Ascending aorta (tissue), 2 donors: ENCODE measurements around the gene UGT3A1. TPM values are rescaled to one million over a fixed set of nuclear protein-coding genes. Genes with fewer than 3 reads are reported as not detected.

Experiments
- DNase-seq, 2 donors: peaks; one replicate each; pipeline ENCODE4 v3.0.0-alpha.2; 2019; ENCODE audit warnings: low spot score in 2 of 2
- H3K27ac ChIP-seq, 2 donors: fragments of 200-600 bp; sonication (generic); one replicate each; pipeline ENCODE4 v1.5.1; 2016 to 2017; ENCODE audit warnings: mild to moderate bottlenecking in 1 of 2
- H3K27me3 ChIP-seq: fragments of 200-600 bp; sonication (generic); one replicate; pipeline ENCODE4 v1.5.1; 2017
- H3K36me3 ChIP-seq, 2 donors: fragments of 200-600 bp; sonication (generic); one replicate each; pipeline ENCODE4 v1.5.1; 2016
- H3K4me1 ChIP-seq, 2 donors: fragments of 200-600 bp; sonication (generic); one replicate each; pipeline ENCODE4 v1.5.1; 2016 to 2017; ENCODE audit warnings: mild to moderate bottlenecking in 1 of 2
- H3K4me3 ChIP-seq, 2 donors: fragments of 200-600 bp; sonication (generic); one replicate each; pipeline ENCODE4 v1.5.1; 2016 to 2017; ENCODE audit warnings: mild to moderate bottlenecking in 1 of 2
- H3K9me3 ChIP-seq, 2 donors: fragments of 200-600 bp; sonication (generic); one replicate each; pipeline ENCODE4 v1.5.1; 2016
- intact Hi-C: fragments of 100-400 bp; cut with DNase I; formaldehyde crosslinking; loops from one replicate; pipeline ENCODE4 v1.15.1; 2023
- total RNA-seq: library from RNA; depleted of rRNA; stranded (reverse); fragments of >200 nt; gene quantifications from one replicate; pipeline ENCODE4 v1.1.0, GENCODE V29; 2016
- TF ChIP-seq, protein P1 (sequence below), 3 experiments: fragments of 200-600 bp in 2 of 3; fragments of 450-650 bp in 1 of 3; sonication (generic) in 2 of 3; IDR thresholded peaks; one replicate each; pipeline ENCODE4 v1.5.1; 2016 to 2019; ENCODE audit warnings: antibody characterized with exemption in 3 of 3, mild to moderate bottlenecking in 1 of 3, moderate library complexity in 1 of 3

The UGT3A1 gene
- total RNA-seq, 1 donor from 2014 or later, result not detected

DNA sequence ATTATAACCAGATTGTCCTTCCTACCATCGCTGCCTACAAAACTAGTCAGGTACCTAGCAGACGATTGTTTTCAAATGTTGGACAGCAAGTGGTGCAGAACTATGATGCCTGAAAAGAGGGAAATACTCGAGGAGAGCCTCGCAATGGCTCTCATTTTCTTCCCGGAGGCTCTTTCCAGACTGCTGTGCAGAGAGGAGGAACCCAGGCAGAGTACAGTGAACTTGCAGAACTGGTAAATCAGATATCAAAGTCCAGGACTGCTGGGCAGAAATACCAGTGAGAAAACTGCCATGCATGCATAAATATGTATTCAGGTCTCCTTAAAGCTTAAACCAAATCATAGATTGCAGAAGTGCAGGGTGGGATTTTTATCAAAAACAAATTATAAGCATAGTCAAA, 26.4 kb upstream of the UGT3A1 start:
- TF ChIP-seq, protein P1, sequence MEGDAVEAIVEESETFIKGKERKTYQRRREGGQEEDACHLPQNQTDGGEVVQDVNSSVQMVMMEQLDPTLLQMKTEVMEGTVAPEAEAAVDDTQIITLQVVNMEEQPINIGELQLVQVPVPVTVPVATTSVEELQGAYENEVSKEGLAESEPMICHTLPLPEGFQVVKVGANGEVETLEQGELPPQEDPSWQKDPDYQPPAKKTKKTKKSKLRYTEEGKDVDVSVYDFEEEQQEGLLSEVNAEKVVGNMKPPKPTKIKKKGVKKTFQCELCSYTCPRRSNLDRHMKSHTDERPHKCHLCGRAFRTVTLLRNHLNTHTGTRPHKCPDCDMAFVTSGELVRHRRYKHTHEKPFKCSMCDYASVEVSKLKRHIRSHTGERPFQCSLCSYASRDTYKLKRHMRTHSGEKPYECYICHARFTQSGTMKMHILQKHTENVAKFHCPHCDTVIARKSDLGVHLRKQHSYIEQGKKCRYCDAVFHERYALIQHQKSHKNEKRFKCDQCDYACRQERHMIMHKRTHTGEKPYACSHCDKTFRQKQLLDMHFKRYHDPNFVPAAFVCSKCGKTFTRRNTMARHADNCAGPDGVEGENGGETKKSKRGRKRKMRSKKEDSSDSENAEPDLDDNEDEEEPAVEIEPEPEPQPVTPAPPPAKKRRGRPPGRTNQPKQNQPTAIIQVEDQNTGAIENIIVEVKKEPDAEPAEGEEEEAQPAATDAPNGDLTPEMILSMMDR (IDR thresholded peaks at IDR 0.05), result no peak
- no peaks in the 10 kb centered on the region for H3K27me3 ChIP-seq
- H3K36me3 ChIP-seq, result no peaks in the 10 kb centered on the region
- no peaks in the 10 kb centered on the region for H3K9me3 ChIP-seq
- H3K4me1 ChIP-seq, result no peaks in the 10 kb centered on the region
- no peak overlapping the region for H3K4me3 ChIP-seq
- intact Hi-C loops, result no loop called here
- no peak overlapping the region for H3K27ac ChIP-seq
- DNase-seq, result no peak

DNA sequence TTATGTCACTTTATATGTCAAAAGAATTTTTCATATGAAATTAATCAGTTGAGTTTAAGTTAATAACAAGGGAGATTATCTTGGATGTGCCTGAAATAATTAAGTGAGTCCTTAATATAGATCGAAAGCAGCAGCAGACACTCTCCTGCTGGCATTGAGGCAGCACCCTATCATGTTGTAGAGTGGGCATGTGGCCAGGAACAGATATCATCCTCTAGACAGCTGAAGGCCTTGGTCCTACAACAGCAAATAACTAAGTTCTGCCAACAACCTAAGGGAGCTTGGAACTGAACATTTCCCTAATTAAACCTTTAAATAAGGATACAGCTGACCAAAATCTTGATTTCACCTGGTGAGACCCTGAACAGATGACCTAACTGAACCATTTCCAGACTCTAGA, 25.8 kb upstream of the UGT3A1 start:
- intact Hi-C loops, result no loop called here
- H3K9me3 ChIP-seq, result no peaks in the 10 kb centered on the region
- H3K27ac ChIP-seq, result no peak overlapping the region
- no peak overlapping the region for H3K4me3 ChIP-seq
- H3K27me3 ChIP-seq, result no peaks in the 10 kb centered on the region
- TF ChIP-seq, protein P1 (IDR thresholded peaks at IDR 0.05), result no peak
- no peaks in the 10 kb centered on the region for H3K4me1 ChIP-seq
- no peaks in the 10 kb centered on the region for H3K36me3 ChIP-seq
- no peak for DNase-seq

DNA sequence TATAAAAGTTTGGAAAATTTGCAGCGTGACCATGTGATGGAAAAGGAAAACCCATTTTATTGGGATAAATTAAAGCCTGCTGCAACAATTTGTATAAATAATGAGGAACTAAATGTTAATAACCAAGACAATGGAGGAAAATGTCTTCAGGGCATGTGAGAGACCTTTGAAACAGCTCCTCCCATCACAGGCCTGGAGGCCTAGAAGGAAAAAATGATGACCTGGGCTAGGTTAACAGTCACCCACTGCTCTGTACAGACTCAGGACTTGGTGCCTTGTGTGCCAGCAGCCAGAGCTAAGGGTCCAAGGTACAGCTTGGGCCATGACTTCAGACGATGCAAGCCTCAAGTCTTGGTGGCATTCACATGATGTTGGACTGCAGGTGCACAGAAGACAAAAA, 22.0 kb upstream of the UGT3A1 start:
- intact Hi-C loops, result no loop called here
- Histone ChIP-seq H3K27me3 (no peaks in the 10 kb centered on the region), H3K9me3 (no peaks in the 10 kb centered on the region), H3K4me3 (no peak overlapping the region), H3K4me1 (no peaks in the 10 kb centered on the region), H3K36me3 (no peaks in the 10 kb centered on the region), H3K27ac (no peak overlapping the region)
- no peak for DNase-seq
- TF ChIP-seq, protein P1 (IDR thresholded peaks at IDR 0.05), result no peak

DNA sequence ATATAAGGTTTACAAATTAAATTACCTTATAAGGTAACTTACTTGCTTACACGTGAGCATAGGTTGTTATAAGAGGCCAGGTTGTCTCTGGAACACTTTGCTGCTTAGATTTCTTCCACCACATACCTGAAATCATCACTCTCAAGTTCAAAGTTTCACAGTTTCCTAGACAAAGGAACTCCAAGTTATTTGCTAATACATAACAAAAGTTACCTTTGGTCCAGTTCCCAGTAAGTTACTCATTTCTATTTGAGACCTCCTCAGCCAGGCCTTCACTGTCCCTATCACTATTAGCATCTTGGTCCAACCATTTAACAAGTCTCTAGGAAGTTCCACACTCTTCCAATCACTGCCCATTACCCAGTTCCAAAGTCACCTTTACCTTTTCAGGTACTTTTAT, 18.5 kb upstream of the UGT3A1 start:
- TF ChIP-seq, protein P1 (IDR thresholded peaks at IDR 0.05), result no peak
- intact Hi-C loops, result no loop called here
- no peak overlapping the region for H3K4me3 ChIP-seq
- no peak overlapping the region for H3K27ac ChIP-seq
- H3K4me1 ChIP-seq, result no peaks in the 10 kb centered on the region
- H3K9me3 ChIP-seq, result no peaks in the 10 kb centered on the region
- no peaks in the 10 kb centered on the region for H3K27me3 ChIP-seq
- no peaks in the 10 kb centered on the region for H3K36me3 ChIP-seq
- no peak for DNase-seq

DNA sequence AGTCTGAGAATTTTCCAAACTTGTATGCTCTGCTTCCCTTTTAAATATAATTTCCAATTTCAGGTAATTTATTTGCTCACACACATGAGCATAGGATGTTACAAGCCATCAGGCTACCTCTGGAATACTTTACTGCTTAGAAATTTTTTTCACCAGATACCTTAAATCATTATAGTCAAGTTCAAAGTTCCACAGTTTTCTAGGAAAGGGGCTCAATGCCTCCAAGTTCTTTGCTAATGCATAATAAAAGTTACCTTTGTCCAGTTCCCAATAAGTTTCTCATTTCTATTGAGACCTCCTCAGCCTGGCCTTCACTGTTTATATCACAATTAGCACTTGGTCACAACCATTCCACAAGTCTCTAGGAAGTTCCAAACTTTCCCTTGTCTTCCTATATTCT, 16.2 kb upstream of the UGT3A1 start:
- Histone ChIP-seq H3K36me3 (no peaks in the 10 kb centered on the region), H3K4me3 (no peak overlapping the region), H3K4me1 (no peaks in the 10 kb centered on the region), H3K27me3 (no peaks in the 10 kb centered on the region), H3K9me3 (no peaks in the 10 kb centered on the region), H3K27ac (no peak overlapping the region)
- DNase-seq, result no peak
- TF ChIP-seq, protein P1 (IDR thresholded peaks at IDR 0.05), result no peak
- intact Hi-C loops, result no loop called here

DNA sequence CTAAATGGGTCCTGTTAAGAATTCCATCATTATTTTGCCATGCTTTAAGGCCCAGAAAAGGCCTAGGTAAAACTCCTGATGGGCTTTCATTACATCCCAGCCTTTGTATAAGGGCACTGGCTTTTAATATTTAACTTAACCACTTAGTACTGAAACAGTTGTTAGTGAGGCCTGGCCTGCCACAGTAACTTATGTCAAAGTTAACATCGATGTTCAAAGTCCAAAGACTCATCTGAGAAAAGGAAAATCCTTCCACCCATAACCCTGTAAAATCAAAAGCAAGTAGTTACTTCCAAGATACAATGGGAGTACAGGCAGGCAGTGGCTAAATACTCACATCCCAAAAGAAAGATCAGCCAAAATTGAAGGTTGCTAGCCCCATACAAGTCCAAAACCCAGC, 15.0 kb upstream of the UGT3A1 start:
- TF ChIP-seq, protein P1 (IDR thresholded peaks at IDR 0.05), result no peak
- H3K27ac ChIP-seq, result no peak overlapping the region
- H3K36me3 ChIP-seq, result no peaks in the 10 kb centered on the region
- H3K4me3 ChIP-seq, result no peak overlapping the region
- H3K27me3 ChIP-seq, result no peaks in the 10 kb centered on the region
- DNase-seq, result no peak
- H3K4me1 ChIP-seq, result no peaks in the 10 kb centered on the region
- H3K9me3 ChIP-seq, result no peaks in the 10 kb centered on the region
- intact Hi-C loops, result no loop called here
